HL-60 (cell line): ENCODE data around the gene TMC1.

Source experiments
- DNase-seq, 2 experiments: peaks; one replicate each; pipeline ENCODE4 v3.0.0-alpha.2; 2010 to 2020; ENCODE audit warnings: low read depth in 1 of 2, low spot score in 1 of 2
- H3K27ac ChIP-seq: fragments of 250-450 bp; sonication (Bioruptor Pico); replicated peaks from 2 replicates; pipeline ENCODE4 v1.5.1; 2020; ENCODE audit warnings: mild to moderate bottlenecking, moderate library complexity
- H3K27me3 ChIP-seq: fragments of 250-450 bp; sonication (Bioruptor Pico); 2 replicates; pipeline ENCODE4 v1.5.1; 2021; ENCODE audit warnings: mild to moderate bottlenecking, moderate library complexity; ENCODE audit not compliant: insufficient read depth, poor library complexity, severe bottlenecking
- H3K4me3 ChIP-seq: replicated peaks from 2 replicates; pipeline ENCODE4 v1.5.1; 2011; ENCODE audit warnings: mild to moderate bottlenecking, control low read depth, low read length; ENCODE audit not compliant: insufficient read depth
- GABPA ChIP-seq: IDR thresholded peaks from 2 replicates; pipeline ENCODE4 v1.6.1; 2012; ENCODE audit warnings: low read depth
- POLR2AphosphoS5 ChIP-seq: IDR thresholded peaks from 2 replicates; pipeline ENCODE4 v1.6.1; 2012; ENCODE audit warnings: low read depth
- SPI1 ChIP-seq: IDR thresholded peaks from 2 replicates; pipeline ENCODE4 v1.6.1; 2012; ENCODE audit warnings: low read depth, mild to moderate bottlenecking, borderline replicate concordance
- TF ChIP-seq, protein P1 (sequence below): IDR thresholded peaks from one replicate; pipeline ENCODE4 v1.5.1; 2011; ENCODE audit warnings: low read length, control low read depth, inconsistent platforms; ENCODE audit not compliant: insufficient read depth
- TF ChIP-seq, protein P2 (sequence below): IDR thresholded peaks from 2 replicates; pipeline ENCODE4 v1.6.1; 2012; ENCODE audit warnings: low read depth; ENCODE audit not compliant: insufficient replicate concordance

TMC1 gene

DNA sequence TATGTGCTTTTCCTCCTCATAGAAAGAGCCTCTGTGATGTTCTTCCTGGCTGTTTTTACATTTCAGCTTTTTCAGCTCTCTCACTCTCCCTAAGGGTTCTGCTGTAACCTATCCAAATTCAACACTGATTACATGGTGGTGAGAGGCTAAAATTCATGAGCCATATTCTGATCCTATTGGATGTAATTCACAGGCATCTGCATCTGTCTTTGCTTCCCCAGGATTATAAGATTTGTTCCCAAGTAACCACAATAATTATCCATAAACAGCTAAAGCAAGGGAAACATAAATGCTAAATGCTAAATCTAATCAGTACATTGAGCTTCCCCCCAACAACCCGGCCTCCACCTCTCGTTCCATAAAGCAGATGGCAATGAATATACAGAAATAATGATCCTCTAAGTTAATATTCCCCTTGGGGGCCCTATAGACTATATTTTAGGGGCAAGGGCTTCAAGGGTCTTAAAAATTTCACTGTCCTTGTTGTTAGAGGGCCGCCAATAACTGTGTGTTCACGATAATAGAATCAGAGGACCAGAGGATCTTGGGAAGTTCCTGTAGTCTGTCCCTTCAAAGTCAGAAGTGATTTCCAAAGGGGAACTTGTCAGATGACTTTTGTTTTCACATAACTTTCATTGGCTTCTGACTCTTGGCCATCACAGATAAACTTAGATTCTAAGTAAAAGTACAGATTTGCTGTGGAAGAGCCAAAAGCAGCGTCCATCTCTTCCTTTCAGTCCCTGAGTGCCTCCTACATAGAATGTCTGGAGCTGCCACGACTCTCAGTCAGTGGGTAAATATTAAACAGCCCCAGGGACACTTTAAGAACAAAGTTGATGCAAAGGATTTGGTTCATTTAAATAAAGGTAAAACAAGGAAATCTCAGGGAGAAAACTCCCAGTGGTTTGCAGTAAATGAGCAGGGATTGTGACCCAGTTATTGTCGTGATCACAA lies 305.9 kb downstream of the TMC1 start:
- Histone ChIP-seq H3K27me3 (peaks cover 5% of the 10 kb centered on the region), H3K27ac (no peak overlapping the region), H3K4me3 (no peak overlapping the region)
- TF ChIP-seq, protein P1, sequence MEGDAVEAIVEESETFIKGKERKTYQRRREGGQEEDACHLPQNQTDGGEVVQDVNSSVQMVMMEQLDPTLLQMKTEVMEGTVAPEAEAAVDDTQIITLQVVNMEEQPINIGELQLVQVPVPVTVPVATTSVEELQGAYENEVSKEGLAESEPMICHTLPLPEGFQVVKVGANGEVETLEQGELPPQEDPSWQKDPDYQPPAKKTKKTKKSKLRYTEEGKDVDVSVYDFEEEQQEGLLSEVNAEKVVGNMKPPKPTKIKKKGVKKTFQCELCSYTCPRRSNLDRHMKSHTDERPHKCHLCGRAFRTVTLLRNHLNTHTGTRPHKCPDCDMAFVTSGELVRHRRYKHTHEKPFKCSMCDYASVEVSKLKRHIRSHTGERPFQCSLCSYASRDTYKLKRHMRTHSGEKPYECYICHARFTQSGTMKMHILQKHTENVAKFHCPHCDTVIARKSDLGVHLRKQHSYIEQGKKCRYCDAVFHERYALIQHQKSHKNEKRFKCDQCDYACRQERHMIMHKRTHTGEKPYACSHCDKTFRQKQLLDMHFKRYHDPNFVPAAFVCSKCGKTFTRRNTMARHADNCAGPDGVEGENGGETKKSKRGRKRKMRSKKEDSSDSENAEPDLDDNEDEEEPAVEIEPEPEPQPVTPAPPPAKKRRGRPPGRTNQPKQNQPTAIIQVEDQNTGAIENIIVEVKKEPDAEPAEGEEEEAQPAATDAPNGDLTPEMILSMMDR = no peak
- TF ChIP-seq GABPA (no peak), POLR2AphosphoS5 (no peak), SPI1 (no peak)
- TF ChIP-seq, protein P2, sequence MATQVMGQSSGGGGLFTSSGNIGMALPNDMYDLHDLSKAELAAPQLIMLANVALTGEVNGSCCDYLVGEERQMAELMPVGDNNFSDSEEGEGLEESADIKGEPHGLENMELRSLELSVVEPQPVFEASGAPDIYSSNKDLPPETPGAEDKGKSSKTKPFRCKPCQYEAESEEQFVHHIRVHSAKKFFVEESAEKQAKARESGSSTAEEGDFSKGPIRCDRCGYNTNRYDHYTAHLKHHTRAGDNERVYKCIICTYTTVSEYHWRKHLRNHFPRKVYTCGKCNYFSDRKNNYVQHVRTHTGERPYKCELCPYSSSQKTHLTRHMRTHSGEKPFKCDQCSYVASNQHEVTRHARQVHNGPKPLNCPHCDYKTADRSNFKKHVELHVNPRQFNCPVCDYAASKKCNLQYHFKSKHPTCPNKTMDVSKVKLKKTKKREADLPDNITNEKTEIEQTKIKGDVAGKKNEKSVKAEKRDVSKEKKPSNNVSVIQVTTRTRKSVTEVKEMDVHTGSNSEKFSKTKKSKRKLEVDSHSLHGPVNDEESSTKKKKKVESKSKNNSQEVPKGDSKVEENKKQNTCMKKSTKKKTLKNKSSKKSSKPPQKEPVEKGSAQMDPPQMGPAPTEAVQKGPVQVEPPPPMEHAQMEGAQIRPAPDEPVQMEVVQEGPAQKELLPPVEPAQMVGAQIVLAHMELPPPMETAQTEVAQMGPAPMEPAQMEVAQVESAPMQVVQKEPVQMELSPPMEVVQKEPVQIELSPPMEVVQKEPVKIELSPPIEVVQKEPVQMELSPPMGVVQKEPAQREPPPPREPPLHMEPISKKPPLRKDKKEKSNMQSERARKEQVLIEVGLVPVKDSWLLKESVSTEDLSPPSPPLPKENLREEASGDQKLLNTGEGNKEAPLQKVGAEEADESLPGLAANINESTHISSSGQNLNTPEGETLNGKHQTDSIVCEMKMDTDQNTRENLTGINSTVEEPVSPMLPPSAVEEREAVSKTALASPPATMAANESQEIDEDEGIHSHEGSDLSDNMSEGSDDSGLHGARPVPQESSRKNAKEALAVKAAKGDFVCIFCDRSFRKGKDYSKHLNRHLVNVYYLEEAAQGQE = no peak
- DNase-seq = no peak

DNA sequence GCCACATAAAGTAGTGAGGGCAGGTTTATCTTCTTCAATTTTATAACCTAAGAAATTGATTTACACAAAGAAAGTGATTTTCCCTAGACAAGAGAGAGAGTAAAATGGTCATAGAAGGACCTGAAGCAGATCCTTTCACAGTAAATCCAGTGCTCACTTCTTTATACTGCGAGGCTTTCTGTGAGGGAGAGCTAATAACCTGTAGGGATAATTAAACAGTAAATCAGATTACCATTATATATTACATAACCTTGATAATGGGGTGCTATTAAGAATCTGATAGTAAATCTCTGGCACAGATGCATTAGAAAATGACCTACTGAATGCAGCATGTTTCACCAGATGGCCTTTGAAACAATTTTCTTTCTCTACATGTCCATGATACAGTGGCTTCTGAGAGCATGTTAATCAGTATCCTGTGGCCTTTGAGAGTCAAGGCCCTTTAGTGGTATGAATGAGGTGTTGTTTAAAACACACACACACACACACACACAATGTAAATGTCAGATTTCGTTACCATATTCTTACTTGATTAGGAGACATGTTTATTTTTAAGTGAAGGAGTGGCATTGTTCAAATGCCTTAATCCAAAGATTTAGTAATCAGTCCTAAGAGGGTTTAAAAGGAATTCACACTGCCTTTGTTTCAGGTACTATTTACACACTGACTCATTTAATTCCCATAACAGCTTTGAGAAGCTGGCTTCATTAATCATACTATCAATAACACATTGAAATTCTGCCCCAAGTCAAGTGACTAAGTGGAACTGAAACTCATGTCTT lies 306.7 kb downstream of the TMC1 start:
- TF ChIP-seq SPI1 (no peak), GABPA (no peak), POLR2AphosphoS5 (no peak)
- TF ChIP-seq, protein P1 = no peak
- TF ChIP-seq, protein P2 = no peak
- Histone ChIP-seq H3K27me3 (peaks cover 5% of the 10 kb centered on the region), H3K27ac (no peak overlapping the region), H3K4me3 (no peak overlapping the region)
- DNase-seq = no peak

DNA sequence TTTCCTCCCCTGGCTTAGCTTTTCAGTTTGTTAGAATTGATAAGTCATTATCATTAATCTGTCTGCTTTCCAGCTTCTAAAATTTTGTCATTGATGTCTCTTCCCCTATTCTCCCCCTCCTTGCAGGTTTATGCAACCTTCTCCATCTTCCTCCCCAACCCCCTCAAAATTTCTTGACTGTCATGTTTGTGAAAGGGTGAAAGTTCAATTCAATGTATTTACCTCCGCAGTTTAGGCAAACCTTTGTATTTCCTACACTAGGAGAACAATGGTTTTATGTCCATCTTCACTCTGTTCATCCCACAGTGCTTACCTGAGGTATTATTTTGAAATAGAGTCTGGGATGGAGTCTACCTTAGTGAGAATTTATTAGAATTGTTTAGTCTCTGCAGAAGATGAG lies 313.6 kb downstream of the TMC1 start:
- no peak for DNase-seq
- Histone ChIP-seq H3K27me3 (no peaks in the 10 kb centered on the region), H3K27ac (no peak overlapping the region), H3K4me3 (no peak overlapping the region)
- TF ChIP-seq GABPA (no peak), POLR2AphosphoS5 (no peak), SPI1 (no peak)
- TF ChIP-seq, protein P1 = no peak
- TF ChIP-seq, protein P2 = no peak
